RWPE2 (cell line): ENCODE data around the gene ZBTB8A.
"Not testable (repeated sequence)": the region's sequence is repeated elsewhere in the genome, so short reads cannot be mapped to it uniquely, and the experiment has no call there.

Experiments
- ATAC-seq: fragments of 200-7000 bp; cut with Tn5 transposase; 3 replicates; pipeline ENCODE4 v1.9.1; 2021; ENCODE audit warnings: low read depth
- DNase-seq: peaks from one replicate; pipeline ENCODE4 v3.0.0-alpha.2; 2020; ENCODE audit warnings: low spot score
- H3K27ac ChIP-seq: fragments of 450-650 bp; 2 replicates; pipeline ENCODE4 v1.5.1; 2017; ENCODE audit warnings: mild to moderate bottlenecking; ENCODE audit not compliant: poor library complexity, severe bottlenecking
- H3K27me3 ChIP-seq: fragments of 250-450 bp; sonication (Bioruptor Pico); 2 replicates; pipeline ENCODE4 v1.5.1; 2021; ENCODE audit warnings: mild to moderate bottlenecking, moderate library complexity; ENCODE audit not compliant: insufficient read depth, poor library complexity, severe bottlenecking
- H3K36me3 ChIP-seq: fragments of 250-450 bp; sonication (Bioruptor Pico); 2 replicates; pipeline ENCODE4 v1.5.1; 2020; ENCODE audit warnings: low read depth, mild to moderate bottlenecking, moderate library complexity
- H3K4me1 ChIP-seq: fragments of 250-450 bp; sonication (Bioruptor Pico); 2 replicates; pipeline ENCODE4 v1.5.1; 2021; ENCODE audit warnings: mild to moderate bottlenecking, moderate library complexity; ENCODE audit not compliant: insufficient read depth, poor library complexity, severe bottlenecking
- H3K4me3 ChIP-seq: fragments of 250-450 bp; sonication (Bioruptor Pico); 2 replicates; pipeline ENCODE4 v1.5.1; 2021; ENCODE audit warnings: mild to moderate bottlenecking, moderate library complexity; ENCODE audit not compliant: severe bottlenecking
- H3K9me3 ChIP-seq: fragments of 250-450 bp; sonication (Bioruptor Pico); 2 replicates; pipeline ENCODE4 v1.5.1; 2021; ENCODE audit warnings: mild to moderate bottlenecking, moderate library complexity; ENCODE audit not compliant: severe bottlenecking
- TF ChIP-seq, protein P1 (sequence below): fragments of 450-650 bp; IDR thresholded peaks from one replicate; pipeline ENCODE4 v1.5.1; 2017; ENCODE audit warnings: mild to moderate bottlenecking, moderate library complexity; ENCODE audit not compliant: poor library complexity, severe bottlenecking

Gene ZBTB8A

DNA sequence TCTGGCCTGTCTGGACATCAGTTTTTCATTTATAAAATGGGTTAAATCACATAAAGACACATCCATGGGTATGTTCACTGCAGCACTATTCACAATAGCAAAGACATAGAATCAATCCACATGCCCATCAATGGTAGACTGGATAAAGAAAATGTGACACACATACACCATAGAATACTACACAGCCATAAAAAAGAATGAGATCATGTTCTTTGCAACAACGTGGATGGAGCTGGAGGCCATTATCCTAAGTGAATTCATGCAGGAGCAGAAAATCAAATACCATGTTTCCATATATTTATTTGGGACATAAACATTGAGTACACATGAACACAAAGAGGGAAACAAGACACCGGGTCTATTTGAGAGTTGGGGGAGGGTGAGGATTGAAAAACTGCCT, 83.0 kb downstream of the ZBTB8A start:
- DNase-seq = no peak

DNA sequence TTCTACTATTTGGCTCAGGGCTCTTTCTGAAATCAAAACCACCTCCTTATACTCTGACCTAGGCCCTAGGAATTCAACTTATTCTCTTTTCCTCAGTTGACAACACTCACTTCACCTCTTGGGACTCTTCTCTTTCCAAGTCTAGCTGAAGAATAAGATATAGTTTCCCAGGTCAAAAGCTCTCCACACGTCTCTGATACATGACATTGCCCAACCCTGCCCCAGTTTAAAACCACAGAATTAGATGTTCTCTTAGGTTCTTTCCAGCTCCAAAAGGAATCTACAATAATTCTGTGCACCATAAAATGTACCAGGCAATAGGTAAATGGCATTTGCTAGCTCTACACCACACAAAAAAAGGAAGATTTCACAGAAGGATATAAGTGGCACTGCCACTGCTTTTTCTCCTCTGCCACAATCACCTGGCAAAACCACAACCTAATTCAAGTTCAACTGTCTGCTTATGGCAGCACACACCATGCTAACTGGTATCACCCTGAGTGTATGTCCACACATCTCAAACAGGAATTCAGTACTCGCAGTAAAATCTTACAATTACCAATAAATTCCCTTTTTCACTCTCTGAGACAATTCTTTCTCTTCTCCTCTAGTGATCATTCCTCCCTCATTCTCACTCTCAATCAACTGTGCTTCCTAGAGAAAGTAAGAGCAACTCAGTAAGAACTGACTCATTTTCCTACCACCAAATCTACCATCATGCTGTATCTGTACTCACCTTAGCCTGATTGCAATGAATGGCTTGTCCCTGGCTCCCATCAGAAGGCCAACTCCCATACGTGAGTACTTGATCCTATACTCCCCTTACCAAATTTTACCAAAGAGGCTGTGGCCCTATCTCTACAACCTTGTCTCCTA, 83.8 kb downstream of the ZBTB8A start:
- Histone ChIP-seq H3K27ac (no peak overlapping the region), H3K4me1 (no peaks in the 10 kb centered on the region), H3K4me3 (no peak overlapping the region), H3K27me3 (no peaks in the 10 kb centered on the region), H3K36me3 (peaks cover 25% of the 10 kb centered on the region), H3K9me3 (no peaks in the 10 kb centered on the region)
- ATAC-seq = no peak
- TF ChIP-seq, protein P1, sequence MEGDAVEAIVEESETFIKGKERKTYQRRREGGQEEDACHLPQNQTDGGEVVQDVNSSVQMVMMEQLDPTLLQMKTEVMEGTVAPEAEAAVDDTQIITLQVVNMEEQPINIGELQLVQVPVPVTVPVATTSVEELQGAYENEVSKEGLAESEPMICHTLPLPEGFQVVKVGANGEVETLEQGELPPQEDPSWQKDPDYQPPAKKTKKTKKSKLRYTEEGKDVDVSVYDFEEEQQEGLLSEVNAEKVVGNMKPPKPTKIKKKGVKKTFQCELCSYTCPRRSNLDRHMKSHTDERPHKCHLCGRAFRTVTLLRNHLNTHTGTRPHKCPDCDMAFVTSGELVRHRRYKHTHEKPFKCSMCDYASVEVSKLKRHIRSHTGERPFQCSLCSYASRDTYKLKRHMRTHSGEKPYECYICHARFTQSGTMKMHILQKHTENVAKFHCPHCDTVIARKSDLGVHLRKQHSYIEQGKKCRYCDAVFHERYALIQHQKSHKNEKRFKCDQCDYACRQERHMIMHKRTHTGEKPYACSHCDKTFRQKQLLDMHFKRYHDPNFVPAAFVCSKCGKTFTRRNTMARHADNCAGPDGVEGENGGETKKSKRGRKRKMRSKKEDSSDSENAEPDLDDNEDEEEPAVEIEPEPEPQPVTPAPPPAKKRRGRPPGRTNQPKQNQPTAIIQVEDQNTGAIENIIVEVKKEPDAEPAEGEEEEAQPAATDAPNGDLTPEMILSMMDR = no peak
- no peak for DNase-seq

More for the DNA sequence above, 83.0 kb downstream of the ZBTB8A start:
- TF ChIP-seq, protein P1 = no peak
- Histone ChIP-seq H3K4me1 (no peaks in the 10 kb centered on the region), H3K4me3 (no peak overlapping the region), H3K27me3 (no peaks in the 10 kb centered on the region), H3K27ac (no peak overlapping the region), H3K36me3 (peaks cover 17% of the 10 kb centered on the region), H3K9me3 (no peaks in the 10 kb centered on the region)
- no peak for ATAC-seq

DNA sequence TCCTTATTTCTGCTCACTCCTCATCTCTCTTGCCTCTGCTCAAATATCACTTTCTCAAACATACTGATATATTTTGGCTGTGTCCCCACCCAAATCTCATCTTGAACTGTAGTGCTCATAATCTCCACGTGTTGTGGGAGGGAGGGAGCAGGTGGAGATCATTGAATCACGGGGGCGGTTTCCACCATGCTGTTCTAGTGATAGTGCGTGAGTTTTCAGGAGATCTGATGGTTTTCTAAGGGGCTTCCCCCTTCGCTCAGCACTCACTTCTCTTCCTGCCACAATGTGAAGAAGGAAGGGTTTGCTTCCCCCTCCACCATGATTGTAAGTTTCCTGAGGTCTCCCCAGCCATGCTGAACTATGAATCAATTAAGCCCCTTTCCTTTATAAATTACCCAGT, 84.5 kb downstream of the ZBTB8A start:
- no peak overlapping the region for H3K27ac ChIP-seq
- no peaks in the 10 kb centered on the region for H3K4me1 ChIP-seq
- H3K27me3 ChIP-seq = no peaks in the 10 kb centered on the region
- H3K4me3 ChIP-seq = no peak overlapping the region
- ATAC-seq = no peak
- peaks cover 30% of the 10 kb centered on the region for H3K36me3 ChIP-seq
- TF ChIP-seq, protein P1 = no peak
- no peaks in the 10 kb centered on the region for H3K9me3 ChIP-seq
- no peak for DNase-seq

DNA sequence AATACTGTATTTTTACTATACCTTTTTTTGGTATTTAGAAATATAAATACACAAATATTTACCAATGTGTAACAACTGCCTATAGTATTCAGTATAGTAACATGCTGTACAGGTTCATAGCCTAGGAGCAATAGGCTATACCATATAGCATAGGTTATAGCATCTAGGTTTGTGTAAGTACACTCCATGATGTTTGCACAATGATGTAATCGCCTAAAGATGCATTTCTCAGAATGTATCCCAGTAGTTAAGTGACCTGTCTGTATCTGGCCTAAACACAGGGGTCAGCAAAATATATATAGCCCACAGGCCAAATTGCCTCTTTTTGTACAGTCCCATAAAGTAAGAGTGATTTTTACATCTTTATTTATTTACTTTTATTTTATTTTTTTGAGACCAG, 86.9 kb downstream of the ZBTB8A start:
- ATAC-seq = no peak
- no peaks in the 10 kb centered on the region for H3K9me3 ChIP-seq
- TF ChIP-seq, protein P1 = no peak
- H3K4me1 ChIP-seq = no peaks in the 10 kb centered on the region
- H3K36me3 ChIP-seq = peaks cover 39% of the 10 kb centered on the region
- H3K27ac ChIP-seq = no peak overlapping the region
- DNase-seq = no peak
- H3K4me3 ChIP-seq = no peak overlapping the region
- no peaks in the 10 kb centered on the region for H3K27me3 ChIP-seq

DNA sequence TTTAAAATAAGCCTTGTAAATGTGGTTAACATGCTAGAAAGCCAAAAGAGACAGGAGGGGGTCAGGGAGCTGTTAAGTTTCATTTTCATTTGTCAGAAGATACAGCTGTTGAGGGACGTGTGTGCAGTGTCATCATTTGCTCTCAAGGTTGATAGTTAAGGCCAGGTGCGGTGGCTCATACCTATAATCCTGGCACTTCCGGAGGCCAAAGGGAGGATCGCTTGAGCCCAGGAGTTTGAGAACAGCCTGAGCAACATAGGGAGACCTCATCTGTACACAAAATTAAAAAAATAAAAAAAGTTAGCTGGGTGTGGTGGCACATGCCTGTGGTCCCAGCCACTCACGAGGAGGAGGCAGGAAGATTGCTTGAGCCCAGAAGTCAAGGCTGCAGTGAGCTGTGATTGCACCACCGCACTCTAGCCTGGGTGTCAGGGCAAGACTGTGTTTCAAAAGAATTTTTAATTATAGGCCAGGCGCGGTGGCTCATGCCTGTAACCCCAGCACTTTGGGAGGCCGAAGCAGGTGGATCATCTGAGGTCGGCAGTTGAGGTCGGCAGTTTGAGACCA, 88.5 kb downstream of the ZBTB8A start:
- TF ChIP-seq, protein P1 = no peak
- no peak for DNase-seq
- no peaks in the 10 kb centered on the region for H3K4me1 ChIP-seq
- H3K4me3 ChIP-seq = no peak overlapping the region
- H3K27ac ChIP-seq = no peak overlapping the region
- H3K9me3 ChIP-seq = no peaks in the 10 kb centered on the region
- H3K36me3 ChIP-seq = peaks cover 41% of the 10 kb centered on the region
- H3K27me3 ChIP-seq = no peaks in the 10 kb centered on the region
- no peak for ATAC-seq

DNA sequence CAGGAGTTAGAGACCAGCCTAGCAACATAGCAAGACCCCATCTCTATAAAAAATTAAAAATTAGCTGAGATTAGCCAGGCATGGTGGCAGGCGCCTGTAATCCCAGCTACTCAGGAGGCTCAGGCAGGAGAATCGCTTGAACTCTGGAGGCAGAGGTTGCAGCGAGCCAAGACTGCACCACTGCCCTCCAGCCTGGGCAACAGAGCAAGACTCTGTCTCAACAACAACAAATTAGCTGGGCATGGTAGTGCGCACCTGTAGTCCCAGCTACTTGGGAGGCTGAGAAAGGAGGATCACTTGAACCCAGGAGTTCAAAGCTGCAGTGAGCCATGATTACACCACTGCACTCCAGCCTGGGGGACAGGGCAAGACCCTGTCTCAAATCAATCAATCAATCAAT, 90.9 kb downstream of the ZBTB8A start:
- H3K4me3 ChIP-seq, H3K4me1 ChIP-seq, H3K27ac ChIP-seq, H3K9me3 ChIP-seq, DNase-seq, ATAC-seq, H3K27me3 ChIP-seq: not testable (repeated sequence)
- H3K36me3 ChIP-seq = peaks cover 55% of the 10 kb centered on the region
